Measurements from ENCODE around the gene CFAP97.

DNA sequence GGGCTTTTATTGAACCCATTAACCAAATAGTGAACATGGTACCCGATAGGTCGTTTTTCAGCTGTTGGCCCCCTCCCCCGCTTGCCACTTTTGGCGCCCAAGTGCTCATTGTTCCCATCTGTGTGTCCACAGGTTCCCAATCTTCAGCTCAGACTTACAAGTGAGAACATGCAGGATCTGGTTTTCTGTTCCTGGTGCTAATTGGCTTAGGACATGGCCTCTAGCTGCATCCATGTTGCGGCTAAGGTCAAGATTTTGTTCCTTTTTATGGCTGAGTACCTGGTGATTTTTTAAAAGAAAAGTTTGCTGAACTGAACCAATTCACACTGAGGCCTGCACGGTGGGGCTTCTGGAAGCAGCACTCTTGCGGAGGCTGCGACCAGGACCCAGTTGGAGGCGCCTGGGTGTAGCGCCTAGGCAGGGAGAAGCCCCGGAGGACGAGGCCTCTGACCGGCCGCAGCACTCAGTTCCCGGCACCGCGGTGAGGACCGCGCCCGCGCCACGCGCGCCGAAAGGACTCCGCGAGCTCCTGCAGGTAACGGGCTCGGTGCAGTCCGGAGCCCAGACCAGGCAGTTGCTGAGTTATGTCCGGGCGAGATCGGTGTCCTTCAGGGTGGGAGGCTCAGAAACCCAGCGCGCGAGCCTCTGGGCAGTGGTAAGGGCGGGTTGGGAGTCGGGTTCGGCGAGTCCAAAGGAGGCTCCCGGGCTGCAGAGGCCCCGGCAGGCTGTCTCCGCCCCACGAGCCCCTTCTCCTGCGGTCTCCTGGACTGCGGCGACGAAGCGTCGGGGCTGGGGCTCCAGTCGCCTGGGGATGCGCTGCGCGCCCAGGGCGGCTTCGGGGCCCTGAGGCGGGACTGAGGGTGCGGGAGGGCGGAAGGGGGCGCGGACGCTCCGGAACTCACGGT lies 76.5 kb downstream of the CFAP97 start:
- TF ChIP-seq, protein P1, sequence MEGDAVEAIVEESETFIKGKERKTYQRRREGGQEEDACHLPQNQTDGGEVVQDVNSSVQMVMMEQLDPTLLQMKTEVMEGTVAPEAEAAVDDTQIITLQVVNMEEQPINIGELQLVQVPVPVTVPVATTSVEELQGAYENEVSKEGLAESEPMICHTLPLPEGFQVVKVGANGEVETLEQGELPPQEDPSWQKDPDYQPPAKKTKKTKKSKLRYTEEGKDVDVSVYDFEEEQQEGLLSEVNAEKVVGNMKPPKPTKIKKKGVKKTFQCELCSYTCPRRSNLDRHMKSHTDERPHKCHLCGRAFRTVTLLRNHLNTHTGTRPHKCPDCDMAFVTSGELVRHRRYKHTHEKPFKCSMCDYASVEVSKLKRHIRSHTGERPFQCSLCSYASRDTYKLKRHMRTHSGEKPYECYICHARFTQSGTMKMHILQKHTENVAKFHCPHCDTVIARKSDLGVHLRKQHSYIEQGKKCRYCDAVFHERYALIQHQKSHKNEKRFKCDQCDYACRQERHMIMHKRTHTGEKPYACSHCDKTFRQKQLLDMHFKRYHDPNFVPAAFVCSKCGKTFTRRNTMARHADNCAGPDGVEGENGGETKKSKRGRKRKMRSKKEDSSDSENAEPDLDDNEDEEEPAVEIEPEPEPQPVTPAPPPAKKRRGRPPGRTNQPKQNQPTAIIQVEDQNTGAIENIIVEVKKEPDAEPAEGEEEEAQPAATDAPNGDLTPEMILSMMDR (IDR thresholded peaks at IDR 0.05 in 4 of 5, conservative IDR thresholded peaks at IDR 0.05 in 1 of 5): no peak
- TF ChIP-seq POLR2A (IDR thresholded peaks at IDR 0.05): no peak
